ENCODE results near the gene GDPD2.

Gene GDPD2

GRCh38 chrX:70476166-70476933, 53.2 kb downstream of the GDPD2 start:
- no peak for DNase-seq (ENCODE audit: low spot score)

GRCh38 chrX:70476934-70477733, 54.0 kb downstream of the GDPD2 start:
- DNase-seq (ENCODE audit: low spot score) = peak; percentile 17

GRCh38 chrX:70477734-70478075, 54.6 kb downstream of the GDPD2 start:
- no peak for DNase-seq (ENCODE audit: low spot score)

GRCh38 chrX:70478526-70479245, 55.6 kb downstream of the GDPD2 start:
- DNase-seq (ENCODE audit: low spot score) = no peak

- DNase-seq (ENCODE audit: low spot score) = peak; percentile 40
These were observed 56.3 kb downstream of the GDPD2 start for GRCh38 chrX:70479247-70479921.

- no peak for DNase-seq (ENCODE audit: low spot score)
These were observed 57.0 kb downstream of the GDPD2 start for GRCh38 chrX:70479922-70480659.

GRCh38 chrX:70480660-70481018, 57.5 kb downstream of the GDPD2 start:
- no peak for DNase-seq (ENCODE audit: low spot score)

GRCh38 chrX:70481471-70482270, 58.6 kb downstream of the GDPD2 start:
- DNase-seq (ENCODE audit: low spot score) = no peak

GRCh38 chrX:70482300-70482699, 59.2 kb downstream of the GDPD2 start:
- DNase-seq (ENCODE audit: low spot score) = no peak

All from GM03348 (cell line).